IPS DF 6.9 (cell line): ENCODE data around the gene ARHGDIB.

ENCODE experiments used
- DNase-seq: peaks from one replicate; pipeline ENCODE4 v3.0.0-alpha.2; 2013; ENCODE audit warnings: low read depth, low spot score
- H3K27ac ChIP-seq: one replicate; pipeline ENCODE4 v1.5.1; 2013; ENCODE audit warnings: low read length, control low read depth
- H3K27me3 ChIP-seq: 2 replicates; pipeline ENCODE4 v1.6.1; 2013; ENCODE audit warnings: mild to moderate bottlenecking, low read length; ENCODE audit not compliant: control insufficient read depth, insufficient read depth
- H3K36me3 ChIP-seq: 2 replicates; pipeline ENCODE4 v1.6.1; 2013; ENCODE audit warnings: low read length; ENCODE audit not compliant: control insufficient read depth, insufficient read depth
- H3K4me1 ChIP-seq: 2 replicates; pipeline ENCODE4 v1.6.1; 2013; ENCODE audit warnings: low read length; ENCODE audit not compliant: control insufficient read depth, insufficient read depth
- H3K4me3 ChIP-seq: 2 replicates; pipeline ENCODE4 v1.5.1; 2013; ENCODE audit warnings: mild to moderate bottlenecking, low read length
- H3K9me3 ChIP-seq: 2 replicates; pipeline ENCODE4 v1.6.1; 2013; ENCODE audit warnings: low read length, inconsistent platforms; ENCODE audit not compliant: control insufficient read depth, insufficient read depth
- WGBS: extraction: QIAGEN DNeasy Blood & Tissue Kit; methylation state at CpG from one replicate; pipeline ENCODE4 v1.1.7; 2013; ENCODE audit warnings: mixed read lengths, missing lambda C conversion rate; ENCODE audit not compliant: insufficient read length, insufficient coverage; 5-methylcytosine and 5-hydroxymethylcytosine counted together

The ARHGDIB gene

GRCh38 chr12:14965221-14965620 lies 3.8 kb upstream of the ARHGDIB start:
- no peaks in the 10 kb centered on the region for H3K4me1 ChIP-seq
- WGBS, result no CpG with 5 or more reads among the region's 2 CpGs
- DNase-seq, result no peak
- no peak overlapping the region for H3K27ac ChIP-seq
- no peaks in the 10 kb centered on the region for H3K9me3 ChIP-seq
- no peaks in the 10 kb centered on the region for H3K36me3 ChIP-seq
- no peaks in the 10 kb centered on the region for H3K27me3 ChIP-seq
- no peak overlapping the region for H3K4me3 ChIP-seq

GRCh38 chr12:14964406-14964805 lies 3.0 kb upstream of the ARHGDIB start:
- Histone ChIP-seq H3K4me3 (no peak overlapping the region), H3K9me3 (no peaks in the 10 kb centered on the region), H3K27me3 (no peaks in the 10 kb centered on the region), H3K36me3 (no peaks in the 10 kb centered on the region), H3K27ac (no peak overlapping the region), H3K4me1 (no peaks in the 10 kb centered on the region)
- WGBS, result no CpG with 5 or more reads among the region's 2 CpGs
- no peak for DNase-seq

- no peaks in the 10 kb centered on the region for H3K36me3 ChIP-seq
- no peak overlapping the region for H3K27ac ChIP-seq
- DNase-seq, result no peak
- no peak overlapping the region for H3K4me3 ChIP-seq
- no peaks in the 10 kb centered on the region for H3K27me3 ChIP-seq
- H3K4me1 ChIP-seq, result no peaks in the 10 kb centered on the region
- WGBS, result 100% methylated on average over 2 of the region's 7 CpGs
- no peaks in the 10 kb centered on the region for H3K9me3 ChIP-seq
These were observed 2.1 kb upstream of the ARHGDIB start for GRCh38 chr12:14963520-14963919.

- H3K4me3 ChIP-seq, result no peak overlapping the region
- no CpG with 5 or more reads among the region's 3 CpGs for WGBS
- no peak overlapping the region for H3K27ac ChIP-seq
These were observed 1.4 kb upstream of the ARHGDIB start for GRCh38 chr12:14962797-14963196.

GRCh38 chr12:14962153-14962539 lies 745 bp upstream of the ARHGDIB start:
- no peak overlapping the region for H3K27ac ChIP-seq
- no peak overlapping the region for H3K4me3 ChIP-seq
- no CpG with 5 or more reads among the region's 3 CpGs for WGBS

More at GRCh38 chr12:14962797-14963196, 1.4 kb upstream of the ARHGDIB start:
- no peaks in the 10 kb centered on the region for H3K9me3 ChIP-seq
- no peak for DNase-seq
- H3K4me1 ChIP-seq, result no peaks in the 10 kb centered on the region
- H3K27me3 ChIP-seq, result no peaks in the 10 kb centered on the region
- no peaks in the 10 kb centered on the region for H3K36me3 ChIP-seq

GRCh38 chr12:14960548-14961465 lies 594 bp downstream of the ARHGDIB start:
- no CpG with 5 or more reads among the region's 13 CpGs for WGBS
- no peaks in the 10 kb centered on the region for H3K4me1 ChIP-seq
- DNase-seq, result no peak
- no peak overlapping the region for H3K27ac ChIP-seq
- no peak overlapping the region for H3K4me3 ChIP-seq
- no peaks in the 10 kb centered on the region for H3K9me3 ChIP-seq
- no peaks in the 10 kb centered on the region for H3K36me3 ChIP-seq
- no peaks in the 10 kb centered on the region for H3K27me3 ChIP-seq

More at GRCh38 chr12:14962153-14962539, 745 bp upstream of the ARHGDIB start:
- no peaks in the 10 kb centered on the region for H3K27me3 ChIP-seq
- H3K9me3 ChIP-seq, result no peaks in the 10 kb centered on the region
- no peak for DNase-seq
- H3K36me3 ChIP-seq, result no peaks in the 10 kb centered on the region
- H3K4me1 ChIP-seq, result no peaks in the 10 kb centered on the region

- Histone ChIP-seq H3K9me3 (no peaks in the 10 kb centered on the region), H3K4me1 (no peaks in the 10 kb centered on the region), H3K27ac (no peak overlapping the region), H3K36me3 (no peaks in the 10 kb centered on the region), H3K27me3 (no peaks in the 10 kb centered on the region), H3K4me3 (no peak overlapping the region)
- no peak for DNase-seq
- WGBS, result no CpG with 5 or more reads among the region's 4 CpGs
These were observed 1.4 kb downstream of the ARHGDIB start for GRCh38 chr12:14959916-14960496.

GRCh38 chr12:14959463-14959862 lies 1.9 kb downstream of the ARHGDIB start:
- Histone ChIP-seq H3K27me3 (no peaks in the 10 kb centered on the region), H3K4me3 (no peak overlapping the region), H3K36me3 (no peaks in the 10 kb centered on the region), H3K27ac (no peak overlapping the region), H3K9me3 (no peaks in the 10 kb centered on the region), H3K4me1 (no peaks in the 10 kb centered on the region)
- WGBS, result no CpG with 5 or more reads among the region's 3 CpGs
- no peak for DNase-seq

- H3K27ac ChIP-seq, result no peak overlapping the region
- no peaks in the 10 kb centered on the region for H3K9me3 ChIP-seq
- H3K4me1 ChIP-seq, result no peaks in the 10 kb centered on the region
- no peaks in the 10 kb centered on the region for H3K36me3 ChIP-seq
- no peak for DNase-seq
- WGBS, result no CpG with 5 or more reads among the region's 10 CpGs
- H3K27me3 ChIP-seq, result no peaks in the 10 kb centered on the region
- no peak overlapping the region for H3K4me3 ChIP-seq
These were observed 2.3 kb downstream of the ARHGDIB start for GRCh38 chr12:14959126-14959440.

- H3K4me3 ChIP-seq, result no peak overlapping the region
- no peak for DNase-seq
- no peaks in the 10 kb centered on the region for H3K36me3 ChIP-seq
- H3K9me3 ChIP-seq, result no peaks in the 10 kb centered on the region
- WGBS, result no CpG with 5 or more reads among the region's 11 CpGs
- H3K4me1 ChIP-seq, result no peaks in the 10 kb centered on the region
- no peaks in the 10 kb centered on the region for H3K27me3 ChIP-seq
- H3K27ac ChIP-seq, result no peak overlapping the region
These were observed 2.9 kb downstream of the ARHGDIB start for GRCh38 chr12:14958361-14959125.
